Ascending aorta (tissue), 2 donors: Measurements from ENCODE around the gene ANKK1. TPM values are rescaled to one million over a fixed set of nuclear protein-coding genes. Genes with fewer than 3 reads are reported as not detected.

Experiments used
- DNase-seq, 2 donors: peaks; one replicate each; pipeline ENCODE4 v3.0.0-alpha.2; 2019; ENCODE audit warnings: low spot score in 2 of 2
- H3K27ac ChIP-seq, 2 donors: fragments of 200-600 bp; sonication (generic); one replicate each; pipeline ENCODE4 v1.5.1; 2016 to 2017; ENCODE audit warnings: mild to moderate bottlenecking in 1 of 2
- H3K27me3 ChIP-seq: fragments of 200-600 bp; sonication (generic); one replicate; pipeline ENCODE4 v1.5.1; 2017
- H3K36me3 ChIP-seq, 2 donors: fragments of 200-600 bp; sonication (generic); one replicate each; pipeline ENCODE4 v1.5.1; 2016
- H3K4me1 ChIP-seq, 2 donors: fragments of 200-600 bp; sonication (generic); one replicate each; pipeline ENCODE4 v1.5.1; 2016 to 2017; ENCODE audit warnings: mild to moderate bottlenecking in 1 of 2
- H3K4me3 ChIP-seq, 2 donors: fragments of 200-600 bp; sonication (generic); one replicate each; pipeline ENCODE4 v1.5.1; 2016 to 2017; ENCODE audit warnings: mild to moderate bottlenecking in 1 of 2
- H3K9me3 ChIP-seq, 2 donors: fragments of 200-600 bp; sonication (generic); one replicate each; pipeline ENCODE4 v1.5.1; 2016
- intact Hi-C: fragments of 100-400 bp; cut with DNase I; formaldehyde crosslinking; loops from one replicate; pipeline ENCODE4 v1.15.1; 2023
- total RNA-seq: library from RNA; depleted of rRNA; stranded (reverse); fragments of >200 nt; gene quantifications from one replicate; pipeline ENCODE4 v1.1.0, GENCODE V29; 2016
- TF ChIP-seq, protein P1 (sequence below), 3 experiments: fragments of 200-600 bp in 2 of 3; fragments of 450-650 bp in 1 of 3; sonication (generic) in 2 of 3; IDR thresholded peaks; one replicate each; pipeline ENCODE4 v1.5.1; 2016 to 2019; ENCODE audit warnings: antibody characterized with exemption in 3 of 3, mild to moderate bottlenecking in 1 of 3, moderate library complexity in 1 of 3

Gene ANKK1
- total RNA-seq, 1 donor from 2014 or later: not detected

DNA sequence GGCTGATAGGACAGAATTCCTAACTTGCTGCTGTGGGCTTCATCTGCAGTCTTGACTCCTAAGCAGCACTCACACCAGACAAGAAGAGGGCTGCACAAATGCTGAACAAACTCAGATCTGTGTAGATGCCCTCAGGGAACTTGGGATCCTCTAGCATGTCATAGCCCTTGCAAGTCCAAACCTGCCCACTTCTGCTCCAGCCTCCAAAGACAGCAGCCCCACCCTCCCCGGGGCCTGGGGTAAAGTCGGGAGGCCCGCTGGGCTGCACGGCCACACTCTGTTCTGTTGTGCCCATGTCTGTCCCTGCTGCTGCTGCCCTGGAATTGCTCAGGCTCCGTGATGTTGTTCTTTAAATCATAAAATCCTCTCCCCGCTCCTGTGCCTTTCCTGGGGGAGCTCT is 59.4 kb downstream of the ANKK1 start:
- no peaks in the 10 kb centered on the region for H3K27me3 ChIP-seq
- no peaks in the 10 kb centered on the region for H3K36me3 ChIP-seq
- DNase-seq: no peak
- H3K4me1 ChIP-seq: no peaks in the 10 kb centered on the region
- H3K9me3 ChIP-seq: no peaks in the 10 kb centered on the region
- H3K4me3 ChIP-seq: no peak overlapping the region
- TF ChIP-seq, protein P1, sequence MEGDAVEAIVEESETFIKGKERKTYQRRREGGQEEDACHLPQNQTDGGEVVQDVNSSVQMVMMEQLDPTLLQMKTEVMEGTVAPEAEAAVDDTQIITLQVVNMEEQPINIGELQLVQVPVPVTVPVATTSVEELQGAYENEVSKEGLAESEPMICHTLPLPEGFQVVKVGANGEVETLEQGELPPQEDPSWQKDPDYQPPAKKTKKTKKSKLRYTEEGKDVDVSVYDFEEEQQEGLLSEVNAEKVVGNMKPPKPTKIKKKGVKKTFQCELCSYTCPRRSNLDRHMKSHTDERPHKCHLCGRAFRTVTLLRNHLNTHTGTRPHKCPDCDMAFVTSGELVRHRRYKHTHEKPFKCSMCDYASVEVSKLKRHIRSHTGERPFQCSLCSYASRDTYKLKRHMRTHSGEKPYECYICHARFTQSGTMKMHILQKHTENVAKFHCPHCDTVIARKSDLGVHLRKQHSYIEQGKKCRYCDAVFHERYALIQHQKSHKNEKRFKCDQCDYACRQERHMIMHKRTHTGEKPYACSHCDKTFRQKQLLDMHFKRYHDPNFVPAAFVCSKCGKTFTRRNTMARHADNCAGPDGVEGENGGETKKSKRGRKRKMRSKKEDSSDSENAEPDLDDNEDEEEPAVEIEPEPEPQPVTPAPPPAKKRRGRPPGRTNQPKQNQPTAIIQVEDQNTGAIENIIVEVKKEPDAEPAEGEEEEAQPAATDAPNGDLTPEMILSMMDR (IDR thresholded peaks at IDR 0.05): no peak
- no peak overlapping the region for H3K27ac ChIP-seq
- intact Hi-C loops: loop anchor here (10.0 kb wide), 1 partner anchor 278 kb away; no protein-coding TSS in a partner anchor

DNA sequence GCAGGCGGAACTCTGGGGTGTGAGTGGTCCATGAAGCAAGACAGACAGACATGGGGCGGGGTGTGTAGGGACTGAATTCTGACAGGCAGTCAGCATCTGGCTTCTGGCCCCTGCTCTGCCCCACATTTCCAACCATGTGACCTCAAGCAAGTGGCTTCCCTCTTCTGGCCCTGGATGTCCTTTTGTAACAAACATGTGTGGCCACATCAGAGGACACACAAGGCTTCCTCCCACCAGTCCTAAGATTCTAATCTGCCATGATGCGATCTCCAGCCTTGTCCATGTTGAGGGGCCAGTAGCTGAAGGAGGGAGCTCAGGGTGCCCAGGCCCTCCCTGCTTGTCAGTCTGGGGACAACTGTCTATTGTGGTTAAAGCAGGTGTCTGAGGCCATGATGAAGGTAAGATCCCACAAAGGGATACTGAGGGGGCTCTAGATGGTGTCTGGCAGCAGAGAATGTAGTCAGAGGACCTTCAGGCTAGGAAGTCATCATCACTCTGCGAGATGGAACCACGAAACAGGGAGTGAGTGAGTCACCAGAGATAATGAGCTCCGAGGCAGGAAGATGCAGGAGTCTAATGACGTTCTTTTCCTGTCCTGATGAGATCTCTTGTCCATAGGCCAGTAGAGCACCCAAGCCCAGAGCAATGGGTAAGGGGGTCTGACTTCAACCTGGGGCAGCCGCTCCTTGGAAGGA is 60.2 kb downstream of the ANKK1 start:
- Histone ChIP-seq H3K36me3 (no peaks in the 10 kb centered on the region), H3K9me3 (no peaks in the 10 kb centered on the region), H3K4me3 (no peak overlapping the region), H3K4me1 (no peaks in the 10 kb centered on the region), H3K27ac (no peak overlapping the region), H3K27me3 (no peaks in the 10 kb centered on the region)
- intact Hi-C loops: loop anchor here (10.0 kb wide), 1 partner anchor 277 kb away; no protein-coding TSS in a partner anchor
- no peak for DNase-seq
- TF ChIP-seq, protein P1 (IDR thresholded peaks at IDR 0.05): no peak

DNA sequence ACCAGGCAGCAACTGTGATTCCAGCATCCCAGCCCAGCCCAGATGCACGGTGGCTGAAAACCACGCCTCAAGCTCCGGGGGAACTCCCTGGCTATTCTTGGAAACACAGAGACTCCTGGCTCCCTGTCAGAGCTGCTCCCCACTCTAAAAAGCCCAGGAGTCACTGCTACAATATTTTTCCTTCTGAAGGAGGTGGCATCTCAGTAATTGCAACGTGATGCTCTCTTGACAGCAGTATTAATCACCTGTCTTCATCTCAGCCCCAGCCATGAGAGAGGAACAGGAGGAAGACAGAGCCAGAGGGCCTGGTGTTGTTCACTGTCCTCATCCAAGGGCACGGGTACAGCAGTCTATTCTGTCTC is 60.7 kb downstream of the ANKK1 start:
- intact Hi-C loops: loop anchor here (10.0 kb wide), 1 partner anchor 277 kb away; no protein-coding TSS in a partner anchor

DNA sequence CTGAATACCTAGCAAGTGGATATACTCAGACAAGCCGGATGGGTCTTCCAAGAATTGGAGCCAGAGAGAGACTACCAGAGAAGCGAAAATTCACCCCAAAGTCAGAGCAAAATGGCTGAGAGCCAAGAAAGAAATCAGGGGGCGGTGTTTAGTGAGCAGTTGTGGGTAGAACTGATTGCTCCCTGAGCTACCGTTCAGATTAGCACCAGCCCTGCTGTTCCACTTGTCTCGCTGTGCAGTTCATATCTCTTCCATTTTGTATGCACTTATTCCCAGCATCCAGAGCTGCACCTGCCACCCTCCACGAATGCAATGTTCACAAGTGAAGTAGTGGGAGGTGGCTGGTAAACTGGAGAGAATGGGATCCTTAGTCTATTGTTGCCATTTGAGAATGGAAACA is 62.2 kb downstream of the ANKK1 start:
- Histone ChIP-seq H3K27me3 (no peaks in the 10 kb centered on the region), H3K4me1 (no peaks in the 10 kb centered on the region), H3K9me3 (no peaks in the 10 kb centered on the region), H3K4me3 (no peak overlapping the region), H3K27ac (no peak overlapping the region), H3K36me3 (no peaks in the 10 kb centered on the region)
- DNase-seq: no peak
- intact Hi-C loops: loop anchor here (10.0 kb wide), 1 partner anchor 275 kb away; no protein-coding TSS in a partner anchor
- TF ChIP-seq, protein P1 (IDR thresholded peaks at IDR 0.05): no peak

More for the DNA sequence above, 60.7 kb downstream of the ANKK1 start:
- Histone ChIP-seq H3K36me3 (no peaks in the 10 kb centered on the region), H3K4me1 (no peaks in the 10 kb centered on the region), H3K27me3 (no peaks in the 10 kb centered on the region), H3K27ac (no peak overlapping the region), H3K4me3 (no peak overlapping the region), H3K9me3 (no peaks in the 10 kb centered on the region)
- no peak for DNase-seq
- TF ChIP-seq, protein P1 (IDR thresholded peaks at IDR 0.05): no peak

Other genes starting within 250 kb of the ANKK1 start
- 3.0 TPM for gene TTC12, start 73.2 kb upstream of the ANKK1 start, total RNA-seq
- not detected for gene DRD2, start 87.6 kb downstream of the ANKK1 start, total RNA-seq